Fibroblast of lung (primary cell): ENCODE measurements around the gene ADCY5. TPM values are rescaled to one million over a fixed set of nuclear protein-coding genes. Genes with fewer than 3 reads are reported as not detected.

Experiments used
- DNase-seq, 2 donors: peaks; one replicate each; pipeline versions ENCODE4 v3.0.0 to v3.0.0-alpha.2; 2010; ENCODE audit warnings: low read depth in 2 of 2
- H2AFZ ChIP-seq: 2 replicates; pipeline ENCODE4 v1.5.1; 2012; ENCODE audit warnings: low read length, control low read depth, inconsistent platforms
- H3K27ac ChIP-seq: 2 replicates; pipeline ENCODE4 v1.5.1; 2011; ENCODE audit warnings: low read length, control low read depth; ENCODE audit not compliant: insufficient read depth
- H3K27me3 ChIP-seq: 2 replicates; pipeline ENCODE4 v1.5.1; 2011; ENCODE audit warnings: mild to moderate bottlenecking, low read length; ENCODE audit not compliant: control insufficient read depth, insufficient read depth
- H3K36me3 ChIP-seq: 2 replicates; pipeline ENCODE4 v1.5.1; 2011; ENCODE audit warnings: low read length; ENCODE audit not compliant: control insufficient read depth, insufficient read depth
- H3K4me1 ChIP-seq: 2 replicates; pipeline ENCODE4 v1.5.1; 2011; ENCODE audit warnings: low read length; ENCODE audit not compliant: control insufficient read depth, insufficient read depth; ENCODE audit errors: extremely low read depth
- H3K4me2 ChIP-seq: 2 replicates; pipeline ENCODE4 v1.5.1; 2011; ENCODE audit warnings: low read length, control low read depth; ENCODE audit not compliant: insufficient read depth; ENCODE audit errors: extremely low read depth
- H3K4me3 ChIP-seq, 4 experiments: fragments of 200-600 bp in 1 of 4; sonication (generic) in 1 of 4; replicated peaks in 1 of 4; 2 replicates each; pipeline ENCODE4 v1.5.1; 2011 to 2016; ENCODE audit warnings: low read length in 4 of 4, low read depth in 3 of 4, mild to moderate bottlenecking in 3 of 4, control low read depth in 2 of 4, inconsistent platforms in 1 of 4, mixed read lengths in 1 of 4; ENCODE audit not compliant: insufficient read depth in 1 of 4; ENCODE audit errors: control extremely low read depth in 1 of 4
- H3K79me2 ChIP-seq: 2 replicates; pipeline ENCODE4 v1.5.1; 2012; ENCODE audit warnings: mild to moderate bottlenecking, low read length, inconsistent platforms; ENCODE audit not compliant: control insufficient read depth, insufficient read depth
- H3K9ac ChIP-seq: 2 replicates; pipeline ENCODE4 v1.5.1; 2011; ENCODE audit warnings: mild to moderate bottlenecking, low read length, control low read depth; ENCODE audit not compliant: insufficient read depth
- H3K9me3 ChIP-seq: 2 replicates; pipeline ENCODE4 v1.5.1; 2012; ENCODE audit warnings: low read depth, low read length; ENCODE audit not compliant: control insufficient read depth, insufficient read depth
- H4K20me1 ChIP-seq: 2 replicates; pipeline ENCODE4 v1.5.1; 2011; ENCODE audit warnings: low read length; ENCODE audit not compliant: control insufficient read depth, insufficient read depth; ENCODE audit errors: extremely low read depth
- EZH2 ChIP-seq: IDR thresholded peaks from 2 replicates; pipeline ENCODE4 v1.5.1; 2012; ENCODE audit warnings: low read length, control low read depth, mild to moderate bottlenecking; ENCODE audit errors: missing control alignments
- polyA plus RNA-seq, 2 donors: library from polyadenylated mRNA; depleted of rRNA in 1 of 2; stranded (reverse) in 1 of 2; unstranded in 1 of 2; fragments of >200 nt; gene quantifications; 2 replicates each; pipeline ENCODE4 v1.2.1, GENCODE V29; 2011 to 2012; ENCODE audit warnings: missing spikeins in 1 of 2
- total RNA-seq: library from RNA; depleted of rRNA; stranded (reverse); fragments of >200 nt; gene quantifications from 2 replicates; pipeline ENCODE4 v1.2.1, GENCODE V29; 2014
- TF ChIP-seq, protein P1 (sequence below), 2 donors: IDR thresholded peaks in 1 of 2; conservative IDR thresholded peaks in 1 of 2; 1 replicate in 1 of 2; 2 replicates in 1 of 2; pipeline ENCODE4 v1.5.1; 2011 to 2012; ENCODE audit warnings: low read length in 2 of 2, control low read depth in 1 of 2, inconsistent platforms in 1 of 2, low read depth in 1 of 2, mild to moderate bottlenecking in 1 of 2

ADCY5 gene
- total and polyA plus RNA-seq, 2 donors (not counting 1 experiment from before 2014, with no cell fraction given) = 0.11 to 0.50 TPM

- no peak overlapping the region for H3K9ac ChIP-seq
- DNase-seq = no peak
- TF ChIP-seq, protein P1, sequence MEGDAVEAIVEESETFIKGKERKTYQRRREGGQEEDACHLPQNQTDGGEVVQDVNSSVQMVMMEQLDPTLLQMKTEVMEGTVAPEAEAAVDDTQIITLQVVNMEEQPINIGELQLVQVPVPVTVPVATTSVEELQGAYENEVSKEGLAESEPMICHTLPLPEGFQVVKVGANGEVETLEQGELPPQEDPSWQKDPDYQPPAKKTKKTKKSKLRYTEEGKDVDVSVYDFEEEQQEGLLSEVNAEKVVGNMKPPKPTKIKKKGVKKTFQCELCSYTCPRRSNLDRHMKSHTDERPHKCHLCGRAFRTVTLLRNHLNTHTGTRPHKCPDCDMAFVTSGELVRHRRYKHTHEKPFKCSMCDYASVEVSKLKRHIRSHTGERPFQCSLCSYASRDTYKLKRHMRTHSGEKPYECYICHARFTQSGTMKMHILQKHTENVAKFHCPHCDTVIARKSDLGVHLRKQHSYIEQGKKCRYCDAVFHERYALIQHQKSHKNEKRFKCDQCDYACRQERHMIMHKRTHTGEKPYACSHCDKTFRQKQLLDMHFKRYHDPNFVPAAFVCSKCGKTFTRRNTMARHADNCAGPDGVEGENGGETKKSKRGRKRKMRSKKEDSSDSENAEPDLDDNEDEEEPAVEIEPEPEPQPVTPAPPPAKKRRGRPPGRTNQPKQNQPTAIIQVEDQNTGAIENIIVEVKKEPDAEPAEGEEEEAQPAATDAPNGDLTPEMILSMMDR (conservative IDR thresholded peaks at IDR 0.05 in 1 of 2, IDR thresholded peaks at IDR 0.05 in 1 of 2; ENCODE audit: low read depth in 1 of 2, low read length in 2 of 2) = no peak
- TF ChIP-seq EZH2 = no peak
- H3K4me1 ChIP-seq = no peaks in the 10 kb centered on the region
- H3K27ac ChIP-seq = no peak overlapping the region
- H3K4me2 ChIP-seq = no peak overlapping the region
- no peaks in the 10 kb centered on the region for H4K20me1 ChIP-seq
- H2AFZ ChIP-seq = no peak overlapping the region
- H3K27me3 ChIP-seq = peaks cover 11% of the 10 kb centered on the region
- H3K4me3 ChIP-seq = no peak overlapping the region
- H3K79me2 ChIP-seq = no peaks in the 10 kb centered on the region
- H3K36me3 ChIP-seq = no peaks in the 10 kb centered on the region
- H3K9me3 ChIP-seq = no peaks in the 10 kb centered on the region
Measured at GRCh38 chr3:123424999-123425712, 23.7 kb downstream of the ADCY5 start.

DNA sequence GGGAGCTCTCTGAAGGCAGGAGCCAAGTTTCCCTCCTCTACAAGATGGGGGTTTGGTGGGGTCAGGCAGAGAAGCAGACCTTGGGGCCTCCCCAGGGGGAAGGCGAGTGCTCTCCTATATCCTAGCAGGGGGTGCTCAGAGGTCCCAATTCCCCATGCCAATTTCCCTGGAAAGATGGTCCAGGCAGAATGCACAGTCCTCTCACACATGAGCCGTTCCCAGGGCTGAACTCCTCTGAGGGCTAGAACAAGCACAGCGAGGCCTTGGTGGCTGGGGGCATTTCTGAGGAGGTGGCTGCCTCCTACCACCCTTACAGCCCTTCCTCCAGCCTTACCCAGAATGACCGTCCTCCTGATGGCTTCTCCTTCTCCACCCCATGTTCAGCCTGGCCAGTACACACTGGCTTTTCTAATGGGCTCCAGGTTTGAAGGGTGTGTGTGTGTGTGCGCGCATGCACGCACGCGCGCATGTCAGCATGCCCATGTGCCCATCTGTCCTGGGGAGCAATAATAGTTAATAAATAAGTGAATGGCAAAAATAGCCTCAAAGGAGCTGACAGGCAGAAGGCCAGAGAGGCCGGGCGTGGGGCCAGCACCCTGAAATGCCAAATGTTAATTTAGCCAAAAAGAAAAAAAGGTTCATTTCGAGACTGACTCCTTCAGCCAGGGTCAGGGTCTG lies 24.4 kb downstream of the ADCY5 start:
- Histone ChIP-seq H3K79me2 (no peaks in the 10 kb centered on the region), H3K4me1 (no peaks in the 10 kb centered on the region), H3K27me3 (peaks cover 6% of the 10 kb centered on the region), H3K9ac (no peak overlapping the region), H4K20me1 (no peaks in the 10 kb centered on the region), H3K27ac (no peak overlapping the region), H3K4me2 (no peak overlapping the region), H3K4me3 (no peak overlapping the region), H2AFZ (no peak overlapping the region), H3K36me3 (no peaks in the 10 kb centered on the region), H3K9me3 (no peaks in the 10 kb centered on the region)
- TF ChIP-seq, protein P1 (conservative IDR thresholded peaks at IDR 0.05 in 1 of 2, IDR thresholded peaks at IDR 0.05 in 1 of 2; ENCODE audit: low read depth in 1 of 2, low read length in 2 of 2) = no peak
- TF ChIP-seq EZH2 = no peak
- no peak for DNase-seq

DNA sequence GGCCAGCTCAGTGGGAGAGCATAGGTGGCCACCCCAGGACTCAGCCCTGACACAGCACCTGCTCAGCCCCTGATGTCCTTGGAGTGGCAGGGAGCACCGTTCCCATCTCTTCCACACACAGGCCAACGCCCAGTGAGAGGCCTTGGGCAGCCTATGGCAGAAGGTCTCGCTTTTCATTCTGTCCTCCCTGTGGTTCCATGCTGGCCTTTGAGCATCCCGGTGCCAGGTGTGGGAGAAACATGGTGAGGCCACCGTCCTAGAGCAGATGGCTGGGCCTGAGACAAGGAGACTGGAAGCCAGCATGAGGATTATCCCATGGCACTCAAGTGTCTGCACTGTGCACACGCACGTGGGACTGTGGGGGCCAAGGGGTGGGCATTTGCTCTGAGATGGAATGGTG lies 25.1 kb downstream of the ADCY5 start:
- TF ChIP-seq, protein P1 (conservative IDR thresholded peaks at IDR 0.05 in 1 of 2, IDR thresholded peaks at IDR 0.05 in 1 of 2; ENCODE audit: low read depth in 1 of 2, low read length in 2 of 2) = no peak
- TF ChIP-seq EZH2 = no peak
- H4K20me1 ChIP-seq = no peaks in the 10 kb centered on the region
- no peaks in the 10 kb centered on the region for H3K36me3 ChIP-seq
- H3K27me3 ChIP-seq = peaks cover 6% of the 10 kb centered on the region
- H2AFZ ChIP-seq = no peak overlapping the region
- H3K79me2 ChIP-seq = no peaks in the 10 kb centered on the region
- no peak overlapping the region for H3K27ac ChIP-seq
- H3K9ac ChIP-seq = no peak overlapping the region
- H3K4me3 ChIP-seq = no peak overlapping the region
- no peak for DNase-seq
- H3K4me1 ChIP-seq = no peaks in the 10 kb centered on the region
- no peaks in the 10 kb centered on the region for H3K9me3 ChIP-seq
- no peak overlapping the region for H3K4me2 ChIP-seq
